ENCODE data around the gene CELF5.
"Not testable (repeated sequence)": the region's sequence is repeated elsewhere in the genome, so short reads cannot be mapped to it uniquely, and the experiment has no call there.

CELF5 gene

DNA sequence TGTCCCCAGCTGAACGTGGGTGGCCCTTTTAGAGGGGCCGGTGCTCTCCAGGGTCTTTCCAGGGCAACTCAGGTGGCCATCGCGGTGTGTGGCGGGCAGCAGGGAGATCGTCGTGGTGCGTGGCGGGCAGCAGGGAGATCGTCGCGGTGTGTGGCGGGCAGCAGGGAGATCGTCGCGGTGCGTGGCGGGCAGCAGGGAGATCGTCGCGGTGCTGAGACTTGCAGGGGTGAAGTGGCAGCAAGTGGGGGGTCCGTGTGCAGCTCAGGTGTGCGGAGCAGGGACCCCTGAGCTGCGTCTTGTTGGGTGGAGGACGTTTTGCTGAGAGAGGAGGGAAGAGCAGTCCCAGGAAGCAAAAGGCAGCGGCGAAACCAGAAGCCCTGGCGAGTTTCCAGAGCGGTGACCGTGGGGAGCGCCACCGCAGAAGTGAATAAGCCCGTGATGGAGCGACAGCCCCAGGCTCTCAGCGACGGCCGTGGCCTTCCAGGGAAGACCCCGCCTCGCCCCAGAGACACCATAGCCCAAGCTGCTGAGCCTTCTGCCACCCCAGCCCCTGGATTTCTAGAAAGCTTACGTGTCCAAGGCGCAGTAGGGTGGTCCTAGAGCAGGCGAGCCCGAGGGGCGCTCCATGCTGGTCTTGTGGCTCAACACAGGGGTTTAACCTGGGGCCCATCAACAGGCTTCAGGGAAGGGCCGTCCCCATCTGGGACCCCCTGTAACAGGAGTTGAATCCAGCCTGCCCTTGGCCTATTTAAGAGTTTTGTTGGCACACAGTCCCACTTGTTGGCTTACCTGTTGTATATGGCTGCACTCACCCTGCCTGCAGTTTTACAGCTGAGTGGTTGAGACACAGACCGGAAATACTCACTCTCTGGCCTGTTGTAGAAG, 33.3 kb upstream of the CELF5 start:
- no peak for DNase-seq (ENCODE audit: low read depth)
- in situ Hi-C loops (cut with HindIII; ENCODE audit: low sequenced_read_pairs), result no loop called here
- TF ChIP-seq, protein P1, sequence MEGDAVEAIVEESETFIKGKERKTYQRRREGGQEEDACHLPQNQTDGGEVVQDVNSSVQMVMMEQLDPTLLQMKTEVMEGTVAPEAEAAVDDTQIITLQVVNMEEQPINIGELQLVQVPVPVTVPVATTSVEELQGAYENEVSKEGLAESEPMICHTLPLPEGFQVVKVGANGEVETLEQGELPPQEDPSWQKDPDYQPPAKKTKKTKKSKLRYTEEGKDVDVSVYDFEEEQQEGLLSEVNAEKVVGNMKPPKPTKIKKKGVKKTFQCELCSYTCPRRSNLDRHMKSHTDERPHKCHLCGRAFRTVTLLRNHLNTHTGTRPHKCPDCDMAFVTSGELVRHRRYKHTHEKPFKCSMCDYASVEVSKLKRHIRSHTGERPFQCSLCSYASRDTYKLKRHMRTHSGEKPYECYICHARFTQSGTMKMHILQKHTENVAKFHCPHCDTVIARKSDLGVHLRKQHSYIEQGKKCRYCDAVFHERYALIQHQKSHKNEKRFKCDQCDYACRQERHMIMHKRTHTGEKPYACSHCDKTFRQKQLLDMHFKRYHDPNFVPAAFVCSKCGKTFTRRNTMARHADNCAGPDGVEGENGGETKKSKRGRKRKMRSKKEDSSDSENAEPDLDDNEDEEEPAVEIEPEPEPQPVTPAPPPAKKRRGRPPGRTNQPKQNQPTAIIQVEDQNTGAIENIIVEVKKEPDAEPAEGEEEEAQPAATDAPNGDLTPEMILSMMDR (IDR thresholded peaks at IDR 0.05; ENCODE audit: low read depth, low read length, missing control alignments), result no peak
- no peak overlapping the region for H3K4me3 ChIP-seq (ENCODE audit: low read depth, low read length)

DNA sequence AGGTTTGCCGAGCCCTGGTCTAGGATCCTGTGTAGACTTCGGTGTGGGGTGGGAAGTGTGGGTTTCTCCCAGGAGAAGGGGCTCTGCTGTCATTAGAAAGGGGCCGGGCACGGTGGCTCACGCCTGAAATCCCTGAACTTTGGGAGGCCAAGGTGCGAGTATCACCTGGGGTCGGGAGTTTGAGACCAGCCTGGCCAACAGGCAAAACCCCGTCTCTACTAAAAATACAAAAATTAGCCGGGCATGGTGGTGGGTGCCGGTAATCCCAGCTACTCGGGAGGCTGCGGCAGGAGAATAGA, 32.7 kb upstream of the CELF5 start:
- in situ Hi-C loops (cut with HindIII; ENCODE audit: low sequenced_read_pairs); H3K4me3 ChIP-seq (ENCODE audit: low read depth, low read length); DNase-seq (ENCODE audit: low read depth): not testable (repeated sequence)

DNA sequence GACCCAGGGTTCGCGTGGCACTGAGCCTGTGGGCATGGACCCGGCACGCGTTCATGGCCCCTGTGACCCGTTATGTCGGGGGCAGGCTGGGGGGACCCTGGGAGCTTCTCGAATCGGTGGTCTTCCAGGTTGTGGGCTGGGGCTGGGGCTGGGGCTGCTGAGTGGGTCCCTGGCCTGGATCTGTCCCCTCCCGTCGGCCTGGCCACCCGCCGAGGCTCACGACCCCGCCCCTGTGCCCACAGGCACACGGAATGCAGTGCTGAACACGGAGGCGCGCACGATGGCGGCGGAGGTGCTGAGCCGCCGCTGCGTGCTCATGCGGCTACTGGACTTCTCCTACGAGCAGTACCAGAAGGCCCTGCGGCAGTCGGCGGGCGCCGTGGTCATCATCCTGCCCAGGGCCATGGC, 32.2 kb upstream of the CELF5 start:
- DNase-seq (ENCODE audit: low read depth), result no peak
- TF ChIP-seq, protein P1 (IDR thresholded peaks at IDR 0.05; ENCODE audit: low read depth, low read length, missing control alignments), result no peak
- in situ Hi-C loops (cut with HindIII; ENCODE audit: low sequenced_read_pairs), result no loop called here
- no peak overlapping the region for H3K4me3 ChIP-seq (ENCODE audit: low read depth, low read length)

DNA sequence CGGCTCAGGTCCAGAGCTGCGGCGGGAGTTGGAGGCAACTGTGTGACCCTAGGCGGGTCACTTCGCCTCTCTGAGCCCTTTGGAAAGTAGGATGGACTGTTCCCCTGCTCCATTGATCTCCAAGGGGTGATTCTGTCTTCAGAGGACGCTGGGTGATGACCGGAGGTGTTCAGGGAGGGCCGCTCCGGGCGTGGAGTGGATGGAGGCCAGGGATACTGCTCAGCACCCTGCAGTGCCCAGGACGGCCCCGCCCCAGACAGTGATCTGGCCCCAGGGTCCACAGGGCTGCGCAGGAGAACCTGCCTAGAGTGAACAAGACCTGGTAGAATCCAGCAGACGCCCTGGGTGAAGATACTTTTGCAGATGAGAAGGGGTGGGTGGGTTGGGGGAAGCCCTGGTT, 31.8 kb upstream of the CELF5 start:
- in situ Hi-C loops (cut with HindIII; ENCODE audit: low sequenced_read_pairs), result no loop called here
- TF ChIP-seq, protein P1 (IDR thresholded peaks at IDR 0.05; ENCODE audit: low read depth, low read length, missing control alignments), result no peak

DNA sequence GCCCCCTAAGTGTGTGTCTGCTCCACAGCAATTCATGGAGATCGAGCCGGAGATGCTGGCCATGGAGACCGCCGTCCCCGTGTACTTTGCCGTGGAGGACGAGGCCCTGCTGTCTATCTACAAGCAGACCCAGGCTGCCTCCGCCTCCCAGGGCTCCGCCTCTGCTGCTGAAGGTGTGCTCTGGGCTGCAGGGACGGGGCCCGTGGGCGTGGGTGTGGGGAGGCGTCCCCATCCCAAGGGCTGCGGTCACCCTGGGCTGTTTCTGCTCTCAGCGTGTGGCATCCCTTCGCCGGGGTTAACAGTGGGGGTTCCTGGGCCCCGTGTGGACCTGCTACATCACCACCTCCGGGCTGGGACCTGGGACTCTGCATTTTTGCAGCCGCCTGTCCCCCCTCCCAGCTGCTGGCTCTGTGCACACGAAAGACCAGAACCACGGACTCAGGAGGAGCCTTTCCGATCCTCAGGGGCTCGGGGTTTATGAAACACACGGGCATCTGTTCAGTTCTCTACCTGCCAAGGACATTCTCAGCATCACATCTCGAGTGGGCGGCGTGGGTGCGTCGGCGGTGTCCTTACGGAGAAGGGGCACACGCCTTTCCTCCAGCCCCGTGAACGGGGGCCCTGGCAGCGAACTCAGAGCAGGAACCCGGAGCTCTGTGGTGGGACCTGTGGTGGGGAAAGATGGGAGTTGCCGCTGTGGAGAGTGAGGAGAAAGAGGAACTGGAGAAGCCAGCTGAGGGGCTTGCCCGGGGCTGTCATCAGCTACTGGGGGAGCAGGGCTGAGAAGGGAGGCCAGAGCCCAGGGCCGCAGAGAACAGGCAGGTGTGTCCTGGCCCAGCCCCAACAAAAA, 31.0 kb upstream of the CELF5 start:
- TF ChIP-seq, protein P1 (IDR thresholded peaks at IDR 0.05; ENCODE audit: low read depth, low read length, missing control alignments), result no peak
- no peak overlapping the region for H3K4me3 ChIP-seq (ENCODE audit: low read depth, low read length)
- DNase-seq (ENCODE audit: low read depth), result no peak
- in situ Hi-C loops (cut with HindIII; ENCODE audit: low sequenced_read_pairs), result no loop called here

More for the DNA sequence above, 31.8 kb upstream of the CELF5 start:
- DNase-seq (ENCODE audit: low read depth), result no peak
- H3K4me3 ChIP-seq (ENCODE audit: low read depth, low read length), result no peak overlapping the region

DNA sequence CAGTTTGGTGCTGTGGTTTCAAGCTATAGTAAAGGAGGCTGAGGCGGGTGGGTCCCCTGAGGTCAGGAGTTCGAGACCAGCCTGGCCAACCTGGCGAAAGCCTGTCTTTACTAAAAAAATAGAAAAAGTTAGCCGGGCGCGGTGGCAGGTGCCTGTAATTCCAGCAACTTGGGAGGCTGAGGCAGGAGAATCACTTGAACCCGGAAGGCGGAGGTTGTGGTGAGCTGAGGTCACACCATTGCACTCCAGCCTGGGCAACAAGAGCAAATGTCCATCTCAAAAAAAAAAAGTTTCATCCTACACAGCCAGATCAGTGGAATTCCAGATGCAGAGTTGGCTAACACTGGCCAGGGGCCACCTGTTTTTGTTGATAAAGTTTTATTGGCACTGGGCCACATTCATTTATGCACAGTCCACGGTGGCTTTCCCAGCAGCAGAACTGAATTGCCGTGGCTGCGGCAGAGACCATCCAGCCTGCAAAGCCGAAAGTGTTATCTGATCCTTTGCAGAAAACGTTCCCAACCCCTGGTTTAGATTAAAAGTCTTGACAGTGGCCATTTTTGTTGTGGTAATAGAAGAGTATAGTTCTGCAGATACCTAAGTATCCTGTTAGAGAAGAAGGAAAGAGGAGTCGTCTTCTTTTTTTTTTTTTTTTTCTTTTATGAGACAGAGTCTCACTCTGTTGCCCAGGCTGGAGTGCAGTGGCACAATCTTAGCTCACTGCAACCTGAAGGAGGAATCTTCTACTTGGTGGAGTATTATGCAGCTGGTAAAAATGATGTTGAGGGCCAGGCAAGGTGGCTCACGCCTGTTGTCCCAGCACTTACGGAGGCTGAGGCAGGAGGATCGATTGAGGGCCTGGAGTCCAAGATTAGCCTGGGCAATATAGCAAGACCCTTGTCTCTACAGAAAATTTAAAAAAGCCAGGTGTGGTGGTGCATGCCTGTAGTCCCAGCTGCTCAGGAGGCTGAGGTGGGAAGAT, 30.1 kb upstream of the CELF5 start:
- no peak for DNase-seq (ENCODE audit: low read depth)
- TF ChIP-seq, protein P1 (IDR thresholded peaks at IDR 0.05; ENCODE audit: low read depth, low read length, missing control alignments), result no peak
- in situ Hi-C loops (cut with HindIII; ENCODE audit: low sequenced_read_pairs), result no loop called here
- no peak overlapping the region for H3K4me3 ChIP-seq (ENCODE audit: low read depth, low read length)

Data from astrocyte of the cerebellum (primary cell).